ENCODE measurements around the gene GRID2. TPM values are rescaled to one million over a fixed set of nuclear protein-coding genes. Genes with fewer than 3 reads are reported as not detected.

The GRID2 gene
- total and polyA plus RNA-seq, 2 of the 4 experiments (the other 2 are of a cell fraction) = under 0.01 TPM; not detected in 1

DNA sequence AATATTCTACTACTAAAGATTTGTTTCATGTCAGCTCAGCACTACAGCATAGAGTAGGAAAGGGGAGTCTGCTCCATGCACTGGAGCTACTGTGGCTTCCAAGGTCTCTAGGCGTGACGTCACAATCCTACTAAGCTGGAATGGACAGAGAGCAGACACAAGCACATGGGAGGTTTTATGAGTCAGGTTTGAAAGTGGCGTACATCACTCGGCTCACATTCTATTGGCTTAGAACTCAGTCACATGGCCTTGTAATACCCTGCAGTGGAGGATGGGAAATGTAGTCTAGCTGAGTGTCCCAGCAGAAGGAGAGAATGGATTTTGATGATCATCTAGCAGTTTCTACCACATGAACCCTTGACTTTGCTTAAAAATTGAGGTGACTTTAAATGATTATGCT is 899.9 kb downstream of the GRID2 start:
- TF ChIP-seq, protein P1, sequence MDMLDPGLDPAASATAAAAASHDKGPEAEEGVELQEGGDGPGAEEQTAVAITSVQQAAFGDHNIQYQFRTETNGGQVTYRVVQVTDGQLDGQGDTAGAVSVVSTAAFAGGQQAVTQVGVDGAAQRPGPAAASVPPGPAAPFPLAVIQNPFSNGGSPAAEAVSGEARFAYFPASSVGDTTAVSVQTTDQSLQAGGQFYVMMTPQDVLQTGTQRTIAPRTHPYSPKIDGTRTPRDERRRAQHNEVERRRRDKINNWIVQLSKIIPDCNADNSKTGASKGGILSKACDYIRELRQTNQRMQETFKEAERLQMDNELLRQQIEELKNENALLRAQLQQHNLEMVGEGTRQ (IDR thresholded peaks at IDR 0.05; ENCODE audit: low read depth, low read length) = peak; percentile 32; the same call in 1 of the 2 replicates
- TF ChIP-seq, protein P2, sequence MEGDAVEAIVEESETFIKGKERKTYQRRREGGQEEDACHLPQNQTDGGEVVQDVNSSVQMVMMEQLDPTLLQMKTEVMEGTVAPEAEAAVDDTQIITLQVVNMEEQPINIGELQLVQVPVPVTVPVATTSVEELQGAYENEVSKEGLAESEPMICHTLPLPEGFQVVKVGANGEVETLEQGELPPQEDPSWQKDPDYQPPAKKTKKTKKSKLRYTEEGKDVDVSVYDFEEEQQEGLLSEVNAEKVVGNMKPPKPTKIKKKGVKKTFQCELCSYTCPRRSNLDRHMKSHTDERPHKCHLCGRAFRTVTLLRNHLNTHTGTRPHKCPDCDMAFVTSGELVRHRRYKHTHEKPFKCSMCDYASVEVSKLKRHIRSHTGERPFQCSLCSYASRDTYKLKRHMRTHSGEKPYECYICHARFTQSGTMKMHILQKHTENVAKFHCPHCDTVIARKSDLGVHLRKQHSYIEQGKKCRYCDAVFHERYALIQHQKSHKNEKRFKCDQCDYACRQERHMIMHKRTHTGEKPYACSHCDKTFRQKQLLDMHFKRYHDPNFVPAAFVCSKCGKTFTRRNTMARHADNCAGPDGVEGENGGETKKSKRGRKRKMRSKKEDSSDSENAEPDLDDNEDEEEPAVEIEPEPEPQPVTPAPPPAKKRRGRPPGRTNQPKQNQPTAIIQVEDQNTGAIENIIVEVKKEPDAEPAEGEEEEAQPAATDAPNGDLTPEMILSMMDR (conservative IDR thresholded peaks at IDR 0.05; ENCODE audit: low read depth, low read length) = no peak
- H2BK20ac ChIP-seq (ENCODE audit: low read depth, low read length) = no peak overlapping the region
- ATAC-seq (ENCODE audit: low read depth) (no peak), DNase-seq (peak; percentile 12)
- no peak overlapping the region for H4K5ac ChIP-seq (ENCODE audit: low read depth, low read length)
- H3K18ac ChIP-seq (ENCODE audit: low read depth, low read length) = no peak overlapping the region
- no peak overlapping the region for H3K14ac ChIP-seq (replicated peaks; ENCODE audit: low read depth, low read length)
- dilution Hi-C loops (cut with HindIII; ENCODE audit: low sequenced_read_pairs, unreplicated experiment) = no loop called here
- H3K4me2 ChIP-seq (ENCODE audit: low read depth, low read length) = no peak overlapping the region
- H3K9me3 ChIP-seq (ENCODE audit: control insufficient read depth, insufficient read depth, low read length) = no peaks in the 10 kb centered on the region
- ChIA-PET POLR2A (ENCODE audit: unreplicated experiment) (no interaction called here), CTCF (no interaction called here)
- no peak overlapping the region for H2BK5ac ChIP-seq (ENCODE audit: low read depth, low read length, poor library complexity, severe bottlenecking)
- no peak overlapping the region for H2BK120ac ChIP-seq (ENCODE audit: low read depth, low read length)
- no peak overlapping the region for H3K27ac ChIP-seq (ENCODE audit: insufficient read depth, low read length)
- no peaks in the 10 kb centered on the region for H4K20me1 ChIP-seq (ENCODE audit: insufficient read depth, low read length)
- H3K36me3 ChIP-seq (ENCODE audit: control insufficient read depth, insufficient read depth, low read length) = no peaks in the 10 kb centered on the region
- H3K9me1 ChIP-seq (ENCODE audit: insufficient read depth, low read length) = no peaks in the 10 kb centered on the region; the same call in 1 of the 2 replicates
- no peak overlapping the region for H3K9ac ChIP-seq (ENCODE audit: low read depth, low read length)
- H2AK9ac ChIP-seq (replicated peaks; ENCODE audit: low read depth, low read length, poor library complexity) = no peak overlapping the region
- H2AFZ ChIP-seq (replicated peaks; ENCODE audit: low read length, poor library complexity) = peak overlapping the region; percentile 72
- no TSS peak for BruUV-seq (replicated peaks)
- no peak overlapping the region for H2BK15ac ChIP-seq (ENCODE audit: low read depth, low read length)
- in situ Hi-C loops (cut with MboI; ENCODE audit: low sequenced_read_pairs) = no loop called here
- H3K4ac ChIP-seq (ENCODE audit: low read depth, low read length) = no peak overlapping the region
- no peak overlapping the region for H3K23ac ChIP-seq (ENCODE audit: low read depth, low read length)
- no peak overlapping the region for H2AK5ac ChIP-seq (ENCODE audit: low read depth, low read length)
- H3K79me1 ChIP-seq (ENCODE audit: low read depth in 1 of 2, low read length in 2 of 2) = no peaks in the 10 kb centered on the region
- H3K27me3 ChIP-seq (ENCODE audit: control insufficient read depth, insufficient read depth, low read length) = no peaks in the 10 kb centered on the region
- intact Hi-C loops (cut with micrococcal nuclease) = no loop called here
- H4K91ac ChIP-seq (ENCODE audit: insufficient read depth, low read depth, low read length) = no peak overlapping the region
- H3K56ac ChIP-seq (ENCODE audit: extremely low read depth, insufficient read depth, low read length) = no peak overlapping the region
- no peak overlapping the region for H3K4me3 ChIP-seq (ENCODE audit: insufficient read depth, low read depth, low read length)
- H3K4me1 ChIP-seq (ENCODE audit: control insufficient read depth, insufficient read depth, low read length) = no peaks in the 10 kb centered on the region
- WGBS, 2 experiments (ENCODE audit: extremely low coverage in 2 of 2, insufficient read length in 1 of 2) = no CpG with 5 or more reads among the region's 4 CpGs
- H4K8ac ChIP-seq (ENCODE audit: low read depth in 2 of 2, low read length in 2 of 2) = no peak overlapping the region
